HepG2 (cell line): ENCODE measurements around the gene RALB. TPM values are rescaled to one million over a fixed set of nuclear protein-coding genes. Genes with fewer than 3 reads are reported as not detected.

ENCODE experiments used
- DNMT3B ChIP-seq: conservative IDR thresholded peaks from 2 replicates; pipeline ENCODE4 v1.6.1; 2016; ENCODE audit warnings: missing biosample characterization, control low read depth
- FOXK1 ChIP-seq: sonication (generic); formaldehyde crosslinking; IDR thresholded peaks from 2 replicates; pipeline ENCODE4 v1.4.0; 2020; ENCODE audit warnings: low read depth, missing genetic modification reagents, borderline replicate concordance
- GATAD1 ChIP-seq: IDR thresholded peaks from 2 replicates; pipeline ENCODE4 v1.6.1; 2016; ENCODE audit warnings: missing genetic modification reagents, missing compliant biosample characterization
- GRHL1 ChIP-seq: sonication (generic); formaldehyde crosslinking; conservative IDR thresholded peaks from 2 replicates; pipeline ENCODE4 v1.8.0; 2022; ENCODE audit warnings: missing genetic modification reagents
- HDAC1 ChIP-seq: sonication (generic); formaldehyde crosslinking; IDR thresholded peaks from 2 replicates; pipeline ENCODE4 v1.5.1; 2020; ENCODE audit warnings: mild to moderate bottlenecking, missing genetic modification reagents
- HOXA7 ChIP-seq: sonication (generic); formaldehyde crosslinking; IDR thresholded peaks from 2 replicates; pipeline ENCODE4 v1.8.1; 2022; ENCODE audit warnings: mild to moderate bottlenecking, missing genetic modification reagents, moderate library complexity
- ISX ChIP-seq: sonication (generic); formaldehyde crosslinking; conservative IDR thresholded peaks from 2 replicates; pipeline ENCODE4 v1.5.0; 2020; ENCODE audit warnings: missing genetic modification reagents
- KLF13 ChIP-seq: sonication (generic); formaldehyde crosslinking; IDR thresholded peaks from 2 replicates; pipeline ENCODE4 v1.4.0; 2020; ENCODE audit warnings: mild to moderate bottlenecking, missing genetic modification reagents
- RBM22 ChIP-seq: fragments of 200-400 bp; formaldehyde crosslinking; optimal IDR thresholded peaks from 2 replicates; pipeline ENCODE3; 2017; ENCODE audit warnings: mild to moderate bottlenecking, low read length, moderate library complexity
- RFX5 ChIP-seq: IDR thresholded peaks from 2 replicates; pipeline ENCODE4 v1.6.1; 2011; ENCODE audit warnings: low read depth, low read length, improper control_type of control experiment
- RFXANK ChIP-seq: IDR thresholded peaks from 2 replicates; pipeline ENCODE4 v1.6.1; 2016
- SIN3A ChIP-seq: IDR thresholded peaks from 2 replicates; pipeline ENCODE4 v1.6.1; 2011; ENCODE audit warnings: low read depth, mild to moderate bottlenecking, control low read depth, low read length, borderline replicate concordance
- SP1 ChIP-seq, 2 experiments: fragments of 450-650 bp in 1 of 2; sonication (generic) in 1 of 2; formaldehyde crosslinking in 1 of 2; IDR thresholded peaks; 2 replicates each; pipeline versions ENCODE4 v1.4.0 to v1.6.1; 2016 to 2020; ENCODE audit warnings: missing genetic modification reagents in 1 of 2
- ZNF234 ChIP-seq: sonication (generic); formaldehyde crosslinking; conservative IDR thresholded peaks from 2 replicates; pipeline ENCODE4 v1.5.1; 2020; ENCODE audit warnings: mild to moderate bottlenecking, missing genetic modification reagents
- ZNF329 ChIP-seq: sonication (generic); formaldehyde crosslinking; IDR thresholded peaks from 2 replicates; pipeline ENCODE4 v1.9.0; 2021; ENCODE audit warnings: low read depth, mild to moderate bottlenecking, missing genetic modification reagents
- ZNF501 ChIP-seq: sonication (generic); formaldehyde crosslinking; IDR thresholded peaks from 2 replicates; pipeline ENCODE4 v1.5.1; 2020; ENCODE audit warnings: mild to moderate bottlenecking, moderate library complexity, missing genetic modification reagents
- ZNF547 ChIP-seq: sonication (generic); formaldehyde crosslinking; IDR thresholded peaks from 2 replicates; pipeline ENCODE4 v1.5.1; 2020; ENCODE audit warnings: mild to moderate bottlenecking, missing genetic modification reagents
- ZNF614 ChIP-seq: IDR thresholded peaks from 2 replicates; pipeline ENCODE4 v1.6.1; 2018; ENCODE audit warnings: missing biosample characterization, missing genetic modification reagents, inconsistent platforms, borderline replicate concordance
- ZNF883 ChIP-seq: sonication (generic); formaldehyde crosslinking; IDR thresholded peaks from 2 replicates; pipeline ENCODE4 v1.5.1; 2020; ENCODE audit warnings: mild to moderate bottlenecking, missing genetic modification reagents; ENCODE audit errors: not compliant biosample characterization
- polyA plus RNA-seq, 8 experiments: library from polyadenylated mRNA; depleted of rRNA in 3 of 8; stranded (reverse) in 7 of 8; unstranded in 1 of 8; fragments of >200 nt; fragmentation: Illumina TruSeq in 4 of 8; extraction: Trizol in 4 of 8; gene quantifications; 2 replicates each; pipeline versions ENCODE4 v1.2.1 to v1.2.3, GENCODE V29; 2011 to 2016; ENCODE audit warnings: low read depth in 4 of 8, missing spikeins in 1 of 8, mixed read lengths in 1 of 8; ENCODE audit not compliant: insufficient read depth in 1 of 8
- total RNA-seq, 5 experiments: library from RNA; depleted of rRNA; stranded (reverse); fragments of >200 nt; fragmentation: Illumina TruSeq; extraction: Trizol; gene quantifications; 2 replicates each; pipeline ENCODE4 v1.2.3, GENCODE V29; 2016; ENCODE audit warnings: low read depth in 1 of 5
- TF ChIP-seq, protein P1 (sequence below): sonication (generic); formaldehyde crosslinking; IDR thresholded peaks from 2 replicates; pipeline ENCODE4 v1.4.0; 2020; ENCODE audit warnings: missing genetic modification reagents
- TF ChIP-seq, protein P2 (sequence below): IDR thresholded peaks from 2 replicates; pipeline ENCODE4 v1.6.1; 2016; ENCODE audit warnings: low read depth, control low read depth
- TF ChIP-seq, protein P3 (sequence below): sonication (generic); formaldehyde crosslinking; IDR thresholded peaks from 2 replicates; pipeline ENCODE4 v1.5.0; 2020; ENCODE audit warnings: missing genetic modification reagents
- TF ChIP-seq, protein P4 (sequence below): sonication (generic); formaldehyde crosslinking; IDR thresholded peaks from 2 replicates; pipeline ENCODE4 v1.4.0; 2020; ENCODE audit warnings: missing genetic modification reagents

The RALB gene
- total and polyA plus RNA-seq, 2 of the 13 experiments (the other 11 are each of a cell fraction or from before 2014, with no cell fraction given): 37.8 to 43.2 TPM

DNA sequence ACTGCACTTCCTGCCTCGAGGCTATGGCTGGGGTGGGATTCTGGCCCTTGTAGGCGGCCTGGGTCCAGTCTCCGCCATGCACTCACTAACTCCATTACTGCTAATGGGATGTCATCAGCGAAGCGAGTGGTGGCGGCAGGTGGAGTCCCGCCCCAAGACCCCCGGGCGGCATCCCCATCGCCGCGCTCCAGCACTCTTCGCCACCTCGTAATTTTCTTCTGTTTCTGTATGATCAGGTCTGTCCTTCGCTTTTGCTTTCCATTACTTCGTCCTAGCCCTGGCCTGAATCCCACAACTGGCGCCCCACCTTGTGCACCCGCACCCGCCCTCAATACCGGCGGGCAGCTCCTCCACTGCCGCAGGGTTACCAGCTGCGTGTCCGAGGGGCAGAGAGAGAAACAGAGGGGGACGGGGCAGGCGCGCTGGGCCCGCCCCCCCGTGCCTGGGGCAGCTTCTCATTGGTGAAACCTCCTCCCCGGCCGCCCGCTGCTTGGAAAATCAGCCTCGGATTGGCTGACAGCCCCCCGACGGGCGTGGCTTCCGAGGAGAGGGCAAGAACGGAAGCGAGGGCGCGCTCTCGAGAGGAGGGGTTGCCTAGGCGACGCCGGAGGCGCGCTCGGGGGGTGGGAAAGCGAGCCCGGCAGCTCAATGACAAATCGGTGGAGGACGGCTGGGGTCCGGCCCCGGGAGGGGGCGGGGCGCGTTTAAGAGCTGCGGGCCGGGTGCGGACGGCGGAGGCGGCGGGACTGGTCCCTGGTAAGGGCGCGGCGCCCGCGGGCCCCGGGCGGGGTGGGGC, at the start of gene RALB (continued):
- TF ChIP-seq, protein P1, sequence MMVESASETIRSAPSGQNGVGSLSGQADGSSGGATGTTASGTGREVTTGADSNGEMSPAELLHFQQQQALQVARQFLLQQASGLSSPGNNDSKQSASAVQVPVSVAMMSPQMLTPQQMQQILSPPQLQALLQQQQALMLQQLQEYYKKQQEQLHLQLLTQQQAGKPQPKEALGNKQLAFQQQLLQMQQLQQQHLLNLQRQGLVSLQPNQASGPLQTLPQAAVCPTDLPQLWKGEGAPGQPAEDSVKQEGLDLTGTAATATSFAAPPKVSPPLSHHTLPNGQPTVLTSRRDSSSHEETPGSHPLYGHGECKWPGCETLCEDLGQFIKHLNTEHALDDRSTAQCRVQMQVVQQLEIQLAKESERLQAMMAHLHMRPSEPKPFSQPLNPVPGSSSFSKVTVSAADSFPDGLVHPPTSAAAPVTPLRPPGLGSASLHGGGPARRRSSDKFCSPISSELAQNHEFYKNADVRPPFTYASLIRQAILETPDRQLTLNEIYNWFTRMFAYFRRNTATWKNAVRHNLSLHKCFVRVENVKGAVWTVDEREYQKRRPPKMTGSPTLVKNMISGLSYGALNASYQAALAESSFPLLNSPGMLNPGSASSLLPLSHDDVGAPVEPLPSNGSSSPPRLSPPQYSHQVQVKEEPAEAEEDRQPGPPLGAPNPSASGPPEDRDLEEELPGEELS (CRISPR knock-in tag): peak; percentile 8; the same call in 1 of the 2 replicates
- TF ChIP-seq HDAC1 (CRISPR knock-in tag): peak; percentile 73
- TF ChIP-seq ZNF501 (CRISPR knock-in tag): peak; percentile 72
- no peak for TF ChIP-seq RFXANK (CRISPR knock-in tag)
- no peak for TF ChIP-seq HOXA7 (CRISPR knock-in tag)
- TF ChIP-seq SP1 (IDR thresholded peaks at IDR 0.05): no peak
- TF ChIP-seq SP1 (CRISPR knock-in tag; IDR thresholded peaks at IDR 0.05): peak; percentile 98
- TF ChIP-seq, protein P2, sequence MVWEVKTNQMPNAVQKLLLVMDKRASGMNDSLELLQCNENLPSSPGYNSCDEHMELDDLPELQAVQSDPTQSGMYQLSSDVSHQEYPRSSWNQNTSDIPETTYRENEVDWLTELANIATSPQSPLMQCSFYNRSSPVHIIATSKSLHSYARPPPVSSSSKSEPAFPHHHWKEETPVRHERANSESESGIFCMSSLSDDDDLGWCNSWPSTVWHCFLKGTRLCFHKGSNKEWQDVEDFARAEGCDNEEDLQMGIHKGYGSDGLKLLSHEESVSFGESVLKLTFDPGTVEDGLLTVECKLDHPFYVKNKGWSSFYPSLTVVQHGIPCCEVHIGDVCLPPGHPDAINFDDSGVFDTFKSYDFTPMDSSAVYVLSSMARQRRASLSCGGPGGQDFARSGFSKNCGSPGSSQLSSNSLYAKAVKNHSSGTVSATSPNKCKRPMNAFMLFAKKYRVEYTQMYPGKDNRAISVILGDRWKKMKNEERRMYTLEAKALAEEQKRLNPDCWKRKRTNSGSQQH: peak; percentile 67; the same call in 1 of the 2 replicates
- TF ChIP-seq ISX (CRISPR knock-in tag): 0 out of 2 replicates have a peak, but pooled peaks have one; percentile 34
- TF ChIP-seq ZNF883 (CRISPR knock-in tag): no peak
- TF ChIP-seq DNMT3B: no peak
- TF ChIP-seq, protein P3, sequence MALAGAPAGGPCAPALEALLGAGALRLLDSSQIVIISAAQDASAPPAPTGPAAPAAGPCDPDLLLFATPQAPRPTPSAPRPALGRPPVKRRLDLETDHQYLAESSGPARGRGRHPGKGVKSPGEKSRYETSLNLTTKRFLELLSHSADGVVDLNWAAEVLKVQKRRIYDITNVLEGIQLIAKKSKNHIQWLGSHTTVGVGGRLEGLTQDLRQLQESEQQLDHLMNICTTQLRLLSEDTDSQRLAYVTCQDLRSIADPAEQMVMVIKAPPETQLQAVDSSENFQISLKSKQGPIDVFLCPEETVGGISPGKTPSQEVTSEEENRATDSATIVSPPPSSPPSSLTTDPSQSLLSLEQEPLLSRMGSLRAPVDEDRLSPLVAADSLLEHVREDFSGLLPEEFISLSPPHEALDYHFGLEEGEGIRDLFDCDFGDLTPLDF (CRISPR knock-in tag): peak; percentile 55; the same call in 1 of the 2 replicates
- TF ChIP-seq RBM22: peak; percentile 68
- peak; percentile 77; the same call in 1 of the 2 replicates for TF ChIP-seq SIN3A
- no peak for TF ChIP-seq ZNF329 (CRISPR knock-in tag)
- TF ChIP-seq FOXK1 (CRISPR knock-in tag): peak; percentile 36; the same call in 1 of the 2 replicates
- no peak; the same call in 1 of the 2 replicates for TF ChIP-seq ZNF547 (CRISPR knock-in tag)
- peak; percentile 59; the same call in 1 of the 2 replicates for TF ChIP-seq RFX5
- no peak for TF ChIP-seq GRHL1 (CRISPR knock-in tag)
- no peak for TF ChIP-seq ZNF234 (CRISPR knock-in tag)
- TF ChIP-seq KLF13 (CRISPR knock-in tag): no peak
- peak; percentile 61; the same call in 1 of the 2 replicates for TF ChIP-seq ZNF614 (CRISPR knock-in tag)
- TF ChIP-seq, protein P4, sequence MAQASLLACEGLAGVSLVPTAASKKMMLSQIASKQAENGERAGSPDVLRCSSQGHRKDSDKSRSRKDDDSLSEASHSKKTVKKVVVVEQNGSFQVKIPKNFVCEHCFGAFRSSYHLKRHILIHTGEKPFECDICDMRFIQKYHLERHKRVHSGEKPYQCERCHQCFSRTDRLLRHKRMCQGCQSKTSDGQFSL (CRISPR knock-in tag): peak; percentile 15; the same call in 1 of the 2 replicates
- no peak for TF ChIP-seq GATAD1 (CRISPR knock-in tag)
